Esophagus squamous epithelium (tissue), 4 donors: ENCODE measurements around the gene HPCAL1.

ENCODE experiments used
- POLR2A ChIP-seq, 4 donors: fragments of 450-650 bp; IDR thresholded peaks; one replicate each; pipeline ENCODE4 v1.6.1; 2017; ENCODE audit warnings: antibody characterized with exemption in 4 of 4, mild to moderate bottlenecking in 4 of 4, moderate library complexity in 3 of 4
- TF ChIP-seq, protein P1 (sequence below), 6 experiments: fragments of 450-650 bp in 4 of 6; fragments of 200-600 bp in 2 of 6; sonication (generic) in 2 of 6; IDR thresholded peaks; one replicate each; pipeline ENCODE4 v1.5.1; 2016 to 2019; ENCODE audit warnings: antibody characterized with exemption in 6 of 6, mild to moderate bottlenecking in 4 of 6, moderate library complexity in 4 of 6

DNA sequence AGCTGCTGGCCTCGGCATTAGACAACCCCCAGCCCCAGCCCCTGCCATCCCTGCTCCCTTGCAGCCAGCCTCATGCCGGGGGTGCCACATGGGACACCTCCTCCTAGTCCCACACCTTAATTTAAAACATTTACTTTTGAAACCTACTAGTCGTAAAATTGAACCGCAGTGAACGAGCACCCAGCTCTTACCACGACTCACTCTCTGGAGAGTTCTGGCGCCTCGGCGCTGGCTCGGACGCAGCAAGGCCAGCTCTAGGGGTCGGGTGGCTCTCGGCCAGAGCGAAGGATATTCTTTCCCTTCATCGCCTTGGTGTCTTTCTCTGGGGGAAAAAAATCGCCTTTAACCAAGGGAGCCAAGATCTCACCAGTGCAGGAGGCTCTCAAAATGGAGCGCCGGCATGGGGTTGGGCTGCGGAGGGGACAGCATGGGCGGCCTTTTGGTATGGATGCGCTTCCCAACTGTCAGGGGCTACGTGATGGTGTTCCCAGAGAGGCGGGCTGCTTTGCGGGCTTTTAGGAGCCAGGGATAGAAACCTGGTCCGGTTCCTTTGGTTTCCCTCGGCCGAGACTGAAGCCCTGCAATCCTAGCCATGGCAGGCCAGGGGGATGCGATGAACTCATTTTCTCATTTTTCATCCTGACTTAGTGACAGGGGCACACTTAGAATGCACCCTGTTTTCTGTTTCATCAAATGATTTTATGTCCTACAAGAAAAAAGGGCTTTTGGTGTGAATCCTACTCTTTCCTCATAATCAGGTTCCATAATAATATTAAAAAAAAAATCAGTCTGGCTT is 2.0 kb downstream of the HPCAL1 start:
- TF ChIP-seq, protein P1, sequence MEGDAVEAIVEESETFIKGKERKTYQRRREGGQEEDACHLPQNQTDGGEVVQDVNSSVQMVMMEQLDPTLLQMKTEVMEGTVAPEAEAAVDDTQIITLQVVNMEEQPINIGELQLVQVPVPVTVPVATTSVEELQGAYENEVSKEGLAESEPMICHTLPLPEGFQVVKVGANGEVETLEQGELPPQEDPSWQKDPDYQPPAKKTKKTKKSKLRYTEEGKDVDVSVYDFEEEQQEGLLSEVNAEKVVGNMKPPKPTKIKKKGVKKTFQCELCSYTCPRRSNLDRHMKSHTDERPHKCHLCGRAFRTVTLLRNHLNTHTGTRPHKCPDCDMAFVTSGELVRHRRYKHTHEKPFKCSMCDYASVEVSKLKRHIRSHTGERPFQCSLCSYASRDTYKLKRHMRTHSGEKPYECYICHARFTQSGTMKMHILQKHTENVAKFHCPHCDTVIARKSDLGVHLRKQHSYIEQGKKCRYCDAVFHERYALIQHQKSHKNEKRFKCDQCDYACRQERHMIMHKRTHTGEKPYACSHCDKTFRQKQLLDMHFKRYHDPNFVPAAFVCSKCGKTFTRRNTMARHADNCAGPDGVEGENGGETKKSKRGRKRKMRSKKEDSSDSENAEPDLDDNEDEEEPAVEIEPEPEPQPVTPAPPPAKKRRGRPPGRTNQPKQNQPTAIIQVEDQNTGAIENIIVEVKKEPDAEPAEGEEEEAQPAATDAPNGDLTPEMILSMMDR (IDR thresholded peaks at IDR 0.05) = no peak
- no peak for TF ChIP-seq POLR2A (IDR thresholded peaks at IDR 0.05)
